Activated T-helper 1 cell treated with anti-CD3 and anti-CD28 coated beads, Interleukin-12 subunit alpha, Interleukin-12 subunit beta, Interleukin-2, Interleukin-4 antibody, amounts not matched to agents 30 ng/mL and 10 ng/mL and 1 ng/mL, durations not matched to agents 14 hours and 24 hours and 36 hours (primary cell): ENCODE results near the gene PZP. TPM values are rescaled to one million over a fixed set of nuclear protein-coding genes. Genes with fewer than 3 reads are reported as not detected.
A peak's percentile ranks its signal among the peaks of the same experiment; 100 is the strongest.
"Not testable (repeated sequence)": the region's sequence is repeated elsewhere in the genome, so short reads cannot be mapped to it uniquely, and the experiment has no call there.

Experiments
- DNase-seq: peaks from one replicate; pipeline ENCODE4 v3.0.0; 2021; ENCODE audit warnings: low spot score
- H3K27ac Mint-ChIP-seq: one replicate; pipeline ENCODE4 v1.8.0; 2021; ENCODE audit warnings: mild to moderate bottlenecking, mixed read lengths
- H3K27me3 Mint-ChIP-seq: one replicate; pipeline ENCODE4 v1.8.0; 2022; ENCODE audit warnings: mild to moderate bottlenecking, moderate library complexity, mixed read lengths; ENCODE audit not compliant: insufficient read depth
- H3K36me3 Mint-ChIP-seq: one replicate; pipeline ENCODE4 v1.8.0; 2021; ENCODE audit warnings: low read depth, mixed read lengths
- H3K4me1 Mint-ChIP-seq: one replicate; pipeline ENCODE4 v1.8.0; 2021; ENCODE audit warnings: low read depth, mixed read lengths
- H3K4me3 Mint-ChIP-seq: one replicate; pipeline ENCODE4 v1.8.0; 2021; ENCODE audit warnings: mild to moderate bottlenecking, moderate library complexity, mixed read lengths
- H3K9me3 Mint-ChIP-seq: one replicate; pipeline ENCODE4 v1.8.0; 2021; ENCODE audit warnings: mixed read lengths
- intact Hi-C: fragments of 100-400 bp; cut with micrococcal nuclease; formaldehyde crosslinking; loops from one replicate; pipeline ENCODE4 v1.15.1; 2024
- total RNA-seq: library from RNA; stranded (reverse); gene quantifications from 2 replicates; pipeline ENCODE4 v1.2.3, GENCODE V29; 2022

Gene PZP
- total RNA-seq, result not detected in 2 replicates

- intact Hi-C loops, result no loop called here
- Mint-ChIP-seq H3K27ac (no peak within 1 kb of the TSS), H3K36me3 (no peaks in the 10 kb centered on the region), H3K4me3 (no peak within 1 kb of the TSS), H3K4me1 (no peaks in the 10 kb centered on the region), H3K9me3 (no peaks in the 10 kb centered on the region), H3K27me3 (no peaks in the 10 kb centered on the region)
- DNase-seq, result no peak
These were observed at the start of gene PZP for GRCh38 chr12:9208229-9208628. Gene PZP, minus strand, starts transcription at chr12:9208395. Its CDS starts 54 bp downstream, at chr12:9208341.

GRCh38 chr12:9256758-9257405 is 48.7 kb upstream of the PZP start:
- no peaks in the 10 kb centered on the region for H3K9me3 Mint-ChIP-seq
- H3K4me1 Mint-ChIP-seq, result peaks cover 5% of the 10 kb centered on the region
- no peak overlapping the region for H3K27ac Mint-ChIP-seq
- H3K4me3 Mint-ChIP-seq, result no peak overlapping the region
- no peak for DNase-seq
- intact Hi-C loops, result no loop called here
- H3K36me3 Mint-ChIP-seq, result peaks cover 1% of the 10 kb centered on the region
- H3K27me3 Mint-ChIP-seq, result peaks cover 5% of the 10 kb centered on the region

GRCh38 chr12:9256341-9256740 is 48.1 kb upstream of the PZP start:
- DNase-seq, result no peak
- H3K4me1 Mint-ChIP-seq, result peaks cover 5% of the 10 kb centered on the region
- no peaks in the 10 kb centered on the region for H3K9me3 Mint-ChIP-seq
- peaks cover 1% of the 10 kb centered on the region for H3K36me3 Mint-ChIP-seq
- peaks cover 5% of the 10 kb centered on the region for H3K27me3 Mint-ChIP-seq
- H3K4me3 Mint-ChIP-seq, result no peak overlapping the region
- no peak overlapping the region for H3K27ac Mint-ChIP-seq
- intact Hi-C loops, result no loop called here

GRCh38 chr12:9255837-9256236 is 47.6 kb upstream of the PZP start:
- DNase-seq, result no peak
- no peak overlapping the region for H3K4me3 Mint-ChIP-seq
- no peaks in the 10 kb centered on the region for H3K9me3 Mint-ChIP-seq
- peaks cover 1% of the 10 kb centered on the region for H3K36me3 Mint-ChIP-seq
- H3K4me1 Mint-ChIP-seq, result peaks cover 5% of the 10 kb centered on the region
- intact Hi-C loops, result no loop called here
- peaks cover 5% of the 10 kb centered on the region for H3K27me3 Mint-ChIP-seq
- H3K27ac Mint-ChIP-seq, result no peak overlapping the region

- intact Hi-C loops, result no loop called here
- Mint-ChIP-seq H3K4me1 (peaks cover under 1% of the 10 kb centered on the region), H3K4me3 (no peak overlapping the region), H3K36me3 (peaks cover 1% of the 10 kb centered on the region), H3K9me3 (peaks cover 7% of the 10 kb centered on the region), H3K27ac (no peak overlapping the region), H3K27me3 (peaks cover 7% of the 10 kb centered on the region)
- DNase-seq, result no peak
These were observed 45.3 kb upstream of the PZP start for GRCh38 chr12:9253464-9253863.

- H3K4me3 Mint-ChIP-seq, H3K9me3 Mint-ChIP-seq, H3K27me3 Mint-ChIP-seq, DNase-seq, intact Hi-C loops, H3K36me3 Mint-ChIP-seq, H3K27ac Mint-ChIP-seq, H3K4me1 Mint-ChIP-seq: not testable (repeated sequence)
These were observed 44.6 kb upstream of the PZP start for GRCh38 chr12:9252791-9253190.

GRCh38 chr12:9252256-9252655 is 44.1 kb upstream of the PZP start:
- Mint-ChIP-seq H3K27me3 (peaks cover 7% of the 10 kb centered on the region), H3K4me1 (no peaks in the 10 kb centered on the region), H3K36me3 (peaks cover 1% of the 10 kb centered on the region), H3K27ac (no peak overlapping the region), H3K9me3 (peaks cover 8% of the 10 kb centered on the region), H3K4me3 (no peak overlapping the region)
- intact Hi-C loops, result no loop called here
- no peak for DNase-seq

- Mint-ChIP-seq H3K27me3 (peaks cover 5% of the 10 kb centered on the region), H3K4me1 (peaks cover 18% of the 10 kb centered on the region), H3K36me3 (peaks cover 4% of the 10 kb centered on the region), H3K9me3 (peaks cover 10% of the 10 kb centered on the region), H3K27ac (no peak overlapping the region), H3K4me3 (no peak overlapping the region)
- DNase-seq, result no peak
- intact Hi-C loops, result loop anchor here (5.0 to 10.0 kb wide), 3 partner anchors 146 to 396 kb away; no protein-coding TSS in a partner anchor
These were observed 40.2 kb upstream of the PZP start for GRCh38 chr12:9248435-9248834.

GRCh38 chr12:9244894-9245293 is 36.7 kb upstream of the PZP start:
- Mint-ChIP-seq H3K27me3 (peaks cover 2% of the 10 kb centered on the region), H3K4me3 (peak overlapping the region; percentile 66), H3K4me1 (peaks cover 23% of the 10 kb centered on the region), H3K27ac (peak overlapping the region; percentile 95), H3K36me3 (peaks cover 3% of the 10 kb centered on the region), H3K9me3 (peaks cover 3% of the 10 kb centered on the region)
- intact Hi-C loops, result loop anchor here (1.0 to 10.0 kb wide), 10 partner anchors 32 to 624 kb away; partner anchors contain the start of genes CLEC2B, CLECL1 and M6PR
- DNase-seq, result no peak

GRCh38 chr12:9243999-9244649 is 35.9 kb upstream of the PZP start:
- Mint-ChIP-seq H3K9me3 (peaks cover 3% of the 10 kb centered on the region), H3K4me1 (peaks cover 24% of the 10 kb centered on the region), H3K27me3 (peaks cover 2% of the 10 kb centered on the region), H3K36me3 (peaks cover 3% of the 10 kb centered on the region), H3K4me3 (no peak overlapping the region), H3K27ac (peak overlapping the region; percentile 59)
- no peak for DNase-seq
- intact Hi-C loops, result loop anchor here (1.0 to 10.0 kb wide), 8 partner anchors 33 to 625 kb away; partner anchors contain the start of genes CLEC2B, CLECL1 and M6PR

GRCh38 chr12:9241301-9241700 is 33.1 kb upstream of the PZP start:
- H3K9me3 Mint-ChIP-seq, result no peaks in the 10 kb centered on the region
- intact Hi-C loops, result loop anchor here (5.0 to 10.0 kb wide), 3 partner anchors 36 to 404 kb away; no protein-coding TSS in a partner anchor
- H3K4me1 Mint-ChIP-seq, result peaks cover 24% of the 10 kb centered on the region
- H3K4me3 Mint-ChIP-seq, result no peak overlapping the region
- DNase-seq, result no peak
- H3K36me3 Mint-ChIP-seq, result peaks cover 3% of the 10 kb centered on the region
- no peak overlapping the region for H3K27ac Mint-ChIP-seq
- H3K27me3 Mint-ChIP-seq, result peaks cover 6% of the 10 kb centered on the region

- Mint-ChIP-seq H3K4me1 (peaks cover 24% of the 10 kb centered on the region), H3K36me3 (peaks cover 3% of the 10 kb centered on the region), H3K4me3 (no peak overlapping the region), H3K9me3 (no peaks in the 10 kb centered on the region), H3K27me3 (peaks cover 7% of the 10 kb centered on the region), H3K27ac (no peak overlapping the region)
- DNase-seq, result no peak
- intact Hi-C loops, result loop anchor here (5.0 to 10.0 kb wide), 3 partner anchors 37 to 404 kb away; no protein-coding TSS in a partner anchor
These were observed 32.6 kb upstream of the PZP start for GRCh38 chr12:9240776-9241175.

- Mint-ChIP-seq H3K27ac (peak overlapping the region; percentile 76), H3K4me1 (peaks cover 17% of the 10 kb centered on the region), H3K4me3 (peak overlapping the region; percentile 84)
- H3K36me3 Mint-ChIP-seq, H3K9me3 Mint-ChIP-seq, H3K27me3 Mint-ChIP-seq: not testable (repeated sequence)
- peak; percentile 5 for DNase-seq
- intact Hi-C loops, result loop anchor here (5.0 to 10.0 kb wide), 3 partner anchors 37 to 405 kb away; no protein-coding TSS in a partner anchor
These were observed 31.9 kb upstream of the PZP start for GRCh38 chr12:9240004-9240635.
